RWPE2 (cell line): ENCODE results near the gene ROPN1B.
"Not testable (repeated sequence)": the region's sequence is repeated elsewhere in the genome, so short reads cannot be mapped to it uniquely, and the experiment has no call there.

Source experiments
- ATAC-seq: fragments of 200-7000 bp; cut with Tn5 transposase; 3 replicates; pipeline ENCODE4 v1.9.1; 2021; ENCODE audit warnings: low read depth
- DNase-seq: peaks from one replicate; pipeline ENCODE4 v3.0.0-alpha.2; 2020; ENCODE audit warnings: low spot score
- H3K27ac ChIP-seq: fragments of 450-650 bp; 2 replicates; pipeline ENCODE4 v1.5.1; 2017; ENCODE audit warnings: mild to moderate bottlenecking; ENCODE audit not compliant: poor library complexity, severe bottlenecking
- H3K27me3 ChIP-seq: fragments of 250-450 bp; sonication (Bioruptor Pico); 2 replicates; pipeline ENCODE4 v1.5.1; 2021; ENCODE audit warnings: mild to moderate bottlenecking, moderate library complexity; ENCODE audit not compliant: insufficient read depth, poor library complexity, severe bottlenecking
- H3K36me3 ChIP-seq: fragments of 250-450 bp; sonication (Bioruptor Pico); 2 replicates; pipeline ENCODE4 v1.5.1; 2020; ENCODE audit warnings: low read depth, mild to moderate bottlenecking, moderate library complexity
- H3K4me1 ChIP-seq: fragments of 250-450 bp; sonication (Bioruptor Pico); 2 replicates; pipeline ENCODE4 v1.5.1; 2021; ENCODE audit warnings: mild to moderate bottlenecking, moderate library complexity; ENCODE audit not compliant: insufficient read depth, poor library complexity, severe bottlenecking
- H3K4me3 ChIP-seq: fragments of 250-450 bp; sonication (Bioruptor Pico); 2 replicates; pipeline ENCODE4 v1.5.1; 2021; ENCODE audit warnings: mild to moderate bottlenecking, moderate library complexity; ENCODE audit not compliant: severe bottlenecking
- H3K9me3 ChIP-seq: fragments of 250-450 bp; sonication (Bioruptor Pico); 2 replicates; pipeline ENCODE4 v1.5.1; 2021; ENCODE audit warnings: mild to moderate bottlenecking, moderate library complexity; ENCODE audit not compliant: severe bottlenecking
- CTCF ChIP-seq: fragments of 450-650 bp; IDR thresholded peaks from one replicate; pipeline ENCODE4 v1.5.1; 2017; ENCODE audit warnings: mild to moderate bottlenecking, moderate library complexity; ENCODE audit not compliant: poor library complexity, severe bottlenecking

Gene ROPN1B

GRCh38 chr3:125960066-125960424 lies 8.9 kb upstream of the ROPN1B start:
- H3K27ac ChIP-seq, result no peak overlapping the region
- no peaks in the 10 kb centered on the region for H3K4me1 ChIP-seq
- no peaks in the 10 kb centered on the region for H3K9me3 ChIP-seq
- no peak for DNase-seq
- H3K4me3 ChIP-seq, result no peak overlapping the region
- H3K27me3 ChIP-seq, result no peaks in the 10 kb centered on the region
- no peaks in the 10 kb centered on the region for H3K36me3 ChIP-seq
- no peak for TF ChIP-seq CTCF
- no peak for ATAC-seq

- no peak overlapping the region for H3K4me3 ChIP-seq
- H3K9me3 ChIP-seq, result no peaks in the 10 kb centered on the region
- DNase-seq (no peak), ATAC-seq (0 out of 3 replicates have a peak, but pooled peaks have one; percentile 18)
- H3K36me3 ChIP-seq, result no peaks in the 10 kb centered on the region
- H3K27me3 ChIP-seq, result no peaks in the 10 kb centered on the region
- H3K4me1 ChIP-seq, result no peaks in the 10 kb centered on the region
- no peak for TF ChIP-seq CTCF
- no peak overlapping the region for H3K27ac ChIP-seq
Observed at GRCh38 chr3:125960456-125961288, 8.3 kb upstream of the ROPN1B start.

GRCh38 chr3:125961289-125961589 lies 7.7 kb upstream of the ROPN1B start:
- H3K27me3 ChIP-seq, result no peaks in the 10 kb centered on the region
- no peak for TF ChIP-seq CTCF
- H3K9me3 ChIP-seq, result no peaks in the 10 kb centered on the region
- DNase-seq, result no peak
- H3K4me3 ChIP-seq, result no peak overlapping the region
- no peak for ATAC-seq
- no peak overlapping the region for H3K27ac ChIP-seq
- no peaks in the 10 kb centered on the region for H3K36me3 ChIP-seq
- H3K4me1 ChIP-seq, result no peaks in the 10 kb centered on the region

GRCh38 chr3:125963834-125964233 lies 5.1 kb upstream of the ROPN1B start:
- not testable (repeated sequence) for H3K4me3 ChIP-seq, H3K9me3 ChIP-seq, H3K27ac ChIP-seq, H3K36me3 ChIP-seq, ATAC-seq, DNase-seq, H3K27me3 ChIP-seq, H3K4me1 ChIP-seq

GRCh38 chr3:125965505-125965904 lies 3.5 kb upstream of the ROPN1B start:
- Histone ChIP-seq H3K36me3 (no peaks in the 10 kb centered on the region), H3K27me3 (peaks cover 4% of the 10 kb centered on the region), H3K4me1 (no peaks in the 10 kb centered on the region), H3K9me3 (no peaks in the 10 kb centered on the region), H3K4me3 (no peak overlapping the region), H3K27ac (no peak overlapping the region)
- DNase-seq (no peak), ATAC-seq (no peak)
- TF ChIP-seq CTCF, result no peak
